ENCODE results near the gene DSTN.
A peak's percentile ranks its signal among the peaks of the same experiment; 100 is the strongest.

DSTN gene

GRCh38 chr20:17580895-17581294 is 11.0 kb downstream of the DSTN start:
- DNase-seq (ENCODE audit: low read depth): no peak

- no peak for DNase-seq (ENCODE audit: low read depth)
These were observed 13.3 kb downstream of the DSTN start for GRCh38 chr20:17583126-17583525.

- DNase-seq (ENCODE audit: low read depth): no peak
These were observed 14.8 kb downstream of the DSTN start for GRCh38 chr20:17584689-17585088.

- DNase-seq (ENCODE audit: low read depth): no peak
These were observed 16.4 kb downstream of the DSTN start for GRCh38 chr20:17586250-17586649.

- DNase-seq (ENCODE audit: low read depth): no peak
These were observed 17.3 kb downstream of the DSTN start for GRCh38 chr20:17587148-17587547.

- no peak for DNase-seq (ENCODE audit: low read depth)
These were observed 17.9 kb downstream of the DSTN start for GRCh38 chr20:17587824-17588223.

- DNase-seq (ENCODE audit: low read depth): no peak
These were observed 19.4 kb downstream of the DSTN start for GRCh38 chr20:17589161-17589834.

- no peak for DNase-seq (ENCODE audit: low read depth)
These were observed 20.4 kb downstream of the DSTN start for GRCh38 chr20:17590245-17590644.

- no peak for DNase-seq (ENCODE audit: low read depth)
These were observed 24.0 kb downstream of the DSTN start for GRCh38 chr20:17593902-17594301.

- DNase-seq (ENCODE audit: low read depth): no peak
These were observed 24.6 kb downstream of the DSTN start for GRCh38 chr20:17594443-17594842.

- DNase-seq (ENCODE audit: low read depth): no peak
These were observed 26.0 kb downstream of the DSTN start for GRCh38 chr20:17595856-17596255.

- DNase-seq (ENCODE audit: low read depth): no peak
These were observed 28.2 kb downstream of the DSTN start for GRCh38 chr20:17598013-17598550.

- no peak for DNase-seq (ENCODE audit: low read depth)
These were observed 32.1 kb downstream of the DSTN start for GRCh38 chr20:17601957-17602356.

GRCh38 chr20:17602493-17602892 is 32.6 kb downstream of the DSTN start:
- DNase-seq (ENCODE audit: low read depth): no peak

GRCh38 chr20:17605131-17605660 is 35.3 kb downstream of the DSTN start:
- no peak for DNase-seq (ENCODE audit: low read depth)

GRCh38 chr20:17606001-17606400 is 36.1 kb downstream of the DSTN start:
- DNase-seq (ENCODE audit: low read depth): no peak

GRCh38 chr20:17608701-17609497 is 39.0 kb downstream of the DSTN start:
- DNase-seq (ENCODE audit: low read depth): no peak

- no peak for DNase-seq (ENCODE audit: low read depth)
These were observed 40.0 kb downstream of the DSTN start for GRCh38 chr20:17609811-17610377.

- DNase-seq (ENCODE audit: low read depth): peak; percentile 32
These were observed 40.9 kb downstream of the DSTN start for GRCh38 chr20:17610566-17611289.

- DNase-seq (ENCODE audit: low read depth): no peak
These were observed 41.3 kb downstream of the DSTN start for GRCh38 chr20:17611290-17611539.

- no peak for DNase-seq (ENCODE audit: low read depth)
These were observed 41.8 kb downstream of the DSTN start for GRCh38 chr20:17611540-17612286.

Measured in stimulated activated CD8-positive, alpha-beta memory T cell treated with anti-CD3 and anti-CD28 coated beads, Interleukin-12 subunit alpha, Interleukin-12 subunit beta, amount 100 ng/mL, for 1 hour (primary cell).